GM12874 (cell line): Measurements from ENCODE around the gene GPHN.

Experiments used
- CTCF ChIP-seq: IDR thresholded peaks from 2 replicates; pipeline ENCODE4 v1.5.1; 2011; ENCODE audit warnings: low read depth, mild to moderate bottlenecking, control low read depth, low read length, moderate library complexity; ENCODE audit not compliant: insufficient read depth

GPHN gene

GRCh38 chr14:67133595-67134441, 625.9 kb downstream of the GPHN start:
- no peak for TF ChIP-seq CTCF

- peak; percentile 26; the same call in 1 of the 2 replicates for TF ChIP-seq CTCF
Observed at GRCh38 chr14:67137744-67138371, 629.9 kb downstream of the GPHN start.

- no peak for TF ChIP-seq CTCF
Observed at GRCh38 chr14:67140556-67140955, 632.6 kb downstream of the GPHN start.

GRCh38 chr14:67141146-67141900, 633.4 kb downstream of the GPHN start:
- TF ChIP-seq CTCF = no peak

- no peak for TF ChIP-seq CTCF
Observed at GRCh38 chr14:67151082-67151666, 643.2 kb downstream of the GPHN start.

GRCh38 chr14:67158566-67158965, 650.6 kb downstream of the GPHN start:
- no peak for TF ChIP-seq CTCF

GRCh38 chr14:67162385-67162784, 654.4 kb downstream of the GPHN start:
- TF ChIP-seq CTCF = no peak
